NB4 (cell line): Measurements from ENCODE around the gene SLC25A51.

Experiments
- MYC ChIP-seq: IDR thresholded peaks from 2 replicates; pipeline ENCODE4 v1.6.1; 2011; ENCODE audit warnings: low read depth, low read length
- POLR2A ChIP-seq: IDR thresholded peaks from 2 replicates; pipeline ENCODE4 v1.6.1; 2011; ENCODE audit warnings: mild to moderate bottlenecking; ENCODE audit not compliant: insufficient read length; ENCODE audit errors: extremely low read depth
- TF ChIP-seq, protein P1 (sequence below): IDR thresholded peaks from one replicate; pipeline ENCODE4 v1.5.1; 2012; ENCODE audit warnings: low read depth, low read length
- TF ChIP-seq, protein P2 (sequence below): IDR thresholded peaks from 2 replicates; pipeline ENCODE4 v1.6.1; 2011; ENCODE audit warnings: low read depth, low read length

DNA sequence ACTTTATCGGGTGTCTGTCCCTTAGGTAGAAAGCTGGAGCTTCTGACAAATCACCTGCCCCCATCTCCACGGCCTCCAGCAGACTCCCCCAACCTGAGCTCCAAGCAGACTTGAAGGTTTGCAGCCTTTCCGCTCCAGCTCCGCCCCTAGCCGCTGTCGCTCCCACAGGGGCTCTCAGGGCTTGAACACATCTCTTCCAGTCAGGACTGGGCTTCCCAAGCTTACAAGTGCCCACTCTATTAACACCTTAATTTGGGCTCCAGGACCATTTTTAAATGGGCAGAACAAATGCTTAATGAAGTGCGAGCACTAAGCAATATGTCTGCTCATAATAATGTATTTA, 17.2 kb upstream of the SLC25A51 start:
- no peak for TF ChIP-seq POLR2A
- TF ChIP-seq, protein P1, sequence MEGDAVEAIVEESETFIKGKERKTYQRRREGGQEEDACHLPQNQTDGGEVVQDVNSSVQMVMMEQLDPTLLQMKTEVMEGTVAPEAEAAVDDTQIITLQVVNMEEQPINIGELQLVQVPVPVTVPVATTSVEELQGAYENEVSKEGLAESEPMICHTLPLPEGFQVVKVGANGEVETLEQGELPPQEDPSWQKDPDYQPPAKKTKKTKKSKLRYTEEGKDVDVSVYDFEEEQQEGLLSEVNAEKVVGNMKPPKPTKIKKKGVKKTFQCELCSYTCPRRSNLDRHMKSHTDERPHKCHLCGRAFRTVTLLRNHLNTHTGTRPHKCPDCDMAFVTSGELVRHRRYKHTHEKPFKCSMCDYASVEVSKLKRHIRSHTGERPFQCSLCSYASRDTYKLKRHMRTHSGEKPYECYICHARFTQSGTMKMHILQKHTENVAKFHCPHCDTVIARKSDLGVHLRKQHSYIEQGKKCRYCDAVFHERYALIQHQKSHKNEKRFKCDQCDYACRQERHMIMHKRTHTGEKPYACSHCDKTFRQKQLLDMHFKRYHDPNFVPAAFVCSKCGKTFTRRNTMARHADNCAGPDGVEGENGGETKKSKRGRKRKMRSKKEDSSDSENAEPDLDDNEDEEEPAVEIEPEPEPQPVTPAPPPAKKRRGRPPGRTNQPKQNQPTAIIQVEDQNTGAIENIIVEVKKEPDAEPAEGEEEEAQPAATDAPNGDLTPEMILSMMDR = no peak
- TF ChIP-seq, protein P2, sequence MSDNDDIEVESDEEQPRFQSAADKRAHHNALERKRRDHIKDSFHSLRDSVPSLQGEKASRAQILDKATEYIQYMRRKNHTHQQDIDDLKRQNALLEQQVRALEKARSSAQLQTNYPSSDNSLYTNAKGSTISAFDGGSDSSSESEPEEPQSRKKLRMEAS = no peak
- TF ChIP-seq MYC = no peak
